Measurements from ENCODE around the gene FNDC5.
"Not testable (repeated sequence)": the region's sequence is repeated elsewhere in the genome, so short reads cannot be mapped to it uniquely, and the experiment has no call there.

FNDC5 gene

GRCh38 chr1:32915766-32916706 lies 45.3 kb upstream of the FNDC5 start:
- peaks cover 15% of the 10 kb centered on the region for H3K4me1 ChIP-seq (ENCODE audit: low read depth, poor library complexity, severe bottlenecking)
- H3K79me2 ChIP-seq (ENCODE audit: insufficient read depth, low read depth) = no peaks in the 10 kb centered on the region
- H2AFZ ChIP-seq (ENCODE audit: low read depth) = no peak overlapping the region
- no peak overlapping the region for H3K4me3 ChIP-seq (IDR thresholded peaks at IDR 0.05; ENCODE audit: insufficient read depth, low read depth, low read length)
- no peak overlapping the region for H3K4me2 ChIP-seq
- no peak overlapping the region for H3K27ac ChIP-seq
- H3K36me3 ChIP-seq (ENCODE audit: insufficient read depth) = no peaks in the 10 kb centered on the region
- H3K9ac ChIP-seq = no peak overlapping the region
- no peaks in the 10 kb centered on the region for H4K20me1 ChIP-seq (ENCODE audit: insufficient read depth)
- TF ChIP-seq CTCF (conservative IDR thresholded peaks at IDR 0.05; ENCODE audit: low read depth, low read length) = no peak
- no peaks in the 10 kb centered on the region for H3K27me3 ChIP-seq (ENCODE audit: insufficient read depth, low read depth)

GRCh38 chr1:32910319-32910718 lies 39.6 kb upstream of the FNDC5 start:
- H3K4me1 ChIP-seq (ENCODE audit: low read depth, poor library complexity, severe bottlenecking) = no peaks in the 10 kb centered on the region
- no peak overlapping the region for H3K4me3 ChIP-seq (IDR thresholded peaks at IDR 0.05; ENCODE audit: insufficient read depth, low read depth, low read length)
- no peaks in the 10 kb centered on the region for H3K79me2 ChIP-seq (ENCODE audit: insufficient read depth, low read depth)
- H2AFZ ChIP-seq (ENCODE audit: low read depth) = no peak overlapping the region
- H3K4me2 ChIP-seq = no peak overlapping the region
- TF ChIP-seq CTCF (conservative IDR thresholded peaks at IDR 0.05; ENCODE audit: low read depth, low read length) = no peak
- no peaks in the 10 kb centered on the region for H4K20me1 ChIP-seq (ENCODE audit: insufficient read depth)
- H3K36me3 ChIP-seq (ENCODE audit: insufficient read depth) = no peaks in the 10 kb centered on the region
- H3K9ac ChIP-seq = no peak overlapping the region
- H3K27ac ChIP-seq = no peak overlapping the region
- no peaks in the 10 kb centered on the region for H3K27me3 ChIP-seq (ENCODE audit: insufficient read depth, low read depth)

GRCh38 chr1:32907435-32907834 lies 36.7 kb upstream of the FNDC5 start:
- Histone ChIP-seq H3K4me3 (IDR thresholded peaks at IDR 0.05; ENCODE audit: insufficient read depth, low read depth, low read length) (no peak overlapping the region), H3K36me3 (ENCODE audit: insufficient read depth) (no peaks in the 10 kb centered on the region), H4K20me1 (ENCODE audit: insufficient read depth) (no peaks in the 10 kb centered on the region), H3K79me2 (ENCODE audit: insufficient read depth, low read depth) (no peaks in the 10 kb centered on the region), H3K4me1 (ENCODE audit: low read depth, poor library complexity, severe bottlenecking) (no peaks in the 10 kb centered on the region), H3K27me3 (ENCODE audit: insufficient read depth, low read depth) (no peaks in the 10 kb centered on the region), H3K4me2 (no peak overlapping the region), H2AFZ (ENCODE audit: low read depth) (no peak overlapping the region), H3K9ac (no peak overlapping the region), H3K27ac (no peak overlapping the region)
- no peak for TF ChIP-seq CTCF (conservative IDR thresholded peaks at IDR 0.05; ENCODE audit: low read depth, low read length)

- no peak overlapping the region for H3K4me2 ChIP-seq
- H2AFZ ChIP-seq (ENCODE audit: low read depth) = no peak overlapping the region
- H3K4me1 ChIP-seq (ENCODE audit: low read depth, poor library complexity, severe bottlenecking) = no peaks in the 10 kb centered on the region
- H3K36me3 ChIP-seq (ENCODE audit: insufficient read depth) = no peaks in the 10 kb centered on the region
- no peak overlapping the region for H3K9ac ChIP-seq
- TF ChIP-seq CTCF (conservative IDR thresholded peaks at IDR 0.05; ENCODE audit: low read depth, low read length) = no peak
- H4K20me1 ChIP-seq (ENCODE audit: insufficient read depth) = no peaks in the 10 kb centered on the region
- H3K4me3 ChIP-seq (IDR thresholded peaks at IDR 0.05; ENCODE audit: insufficient read depth, low read depth, low read length) = no peak overlapping the region
- no peaks in the 10 kb centered on the region for H3K79me2 ChIP-seq (ENCODE audit: insufficient read depth, low read depth)
- no peak overlapping the region for H3K27ac ChIP-seq
- no peaks in the 10 kb centered on the region for H3K27me3 ChIP-seq (ENCODE audit: insufficient read depth, low read depth)
These were observed 35.9 kb upstream of the FNDC5 start for GRCh38 chr1:32906654-32907053.

- not testable (repeated sequence) for H3K4me1 ChIP-seq (ENCODE audit: low read depth, poor library complexity, severe bottlenecking); H3K4me2 ChIP-seq; H3K79me2 ChIP-seq (ENCODE audit: insufficient read depth, low read depth); H3K27me3 ChIP-seq (ENCODE audit: insufficient read depth, low read depth); H4K20me1 ChIP-seq (ENCODE audit: insufficient read depth); H3K4me3 ChIP-seq (IDR thresholded peaks at IDR 0.05; ENCODE audit: insufficient read depth, low read depth, low read length); H2AFZ ChIP-seq (ENCODE audit: low read depth); H3K27ac ChIP-seq; H3K9ac ChIP-seq; H3K36me3 ChIP-seq (ENCODE audit: insufficient read depth)
These were observed 34.9 kb upstream of the FNDC5 start for GRCh38 chr1:32905588-32905987.

Measured in KMS-11 (cell line).